H9 (cell line): Measurements from ENCODE around the gene DHRS7C. TPM values are rescaled to one million over a fixed set of nuclear protein-coding genes. Genes with fewer than 3 reads are reported as not detected.
A peak's percentile ranks its signal among the peaks of the same experiment; 100 is the strongest.

ENCODE experiments used
- DNase-seq: peaks from one replicate; pipeline ENCODE4 v3.0.0-alpha.2; 2017
- H2AFZ ChIP-seq: one replicate; pipeline ENCODE4 v1.6.1; 2013; ENCODE audit warnings: mild to moderate bottlenecking, low read length, control low read depth, moderate library complexity
- H2AK5ac ChIP-seq: 2 replicates; pipeline ENCODE4 v1.6.1; 2013; ENCODE audit warnings: low read length, control low read depth, mixed read lengths; ENCODE audit not compliant: insufficient read length
- H2BK120ac ChIP-seq: one replicate; pipeline ENCODE4 v1.6.1; 2013; ENCODE audit warnings: low read depth, mild to moderate bottlenecking, low read length, control low read depth, inconsistent platforms; ENCODE audit not compliant: poor library complexity, severe bottlenecking
- H2BK12ac ChIP-seq: 2 replicates; pipeline ENCODE4 v1.6.1; 2013; ENCODE audit warnings: low read length, control low read depth, mixed read lengths, low read depth; ENCODE audit not compliant: insufficient read length
- H2BK15ac ChIP-seq: 2 replicates; pipeline ENCODE4 v1.6.1; 2013; ENCODE audit warnings: low read depth, low read length, control low read depth
- H2BK20ac ChIP-seq: one replicate; pipeline ENCODE4 v1.6.1; 2013; ENCODE audit warnings: low read depth, mild to moderate bottlenecking, low read length, control low read depth, inconsistent platforms; ENCODE audit not compliant: poor library complexity, severe bottlenecking
- H2BK5ac ChIP-seq: 2 replicates; pipeline ENCODE4 v1.6.1; 2013; ENCODE audit warnings: low read length, control low read depth, mixed read lengths; ENCODE audit not compliant: insufficient read length
- H3K14ac ChIP-seq: 2 replicates; pipeline ENCODE4 v1.6.1; 2013; ENCODE audit warnings: low read length, control low read depth; ENCODE audit not compliant: insufficient read depth
- H3K18ac ChIP-seq: 2 replicates; pipeline ENCODE4 v1.6.1; 2013; ENCODE audit warnings: low read depth, mild to moderate bottlenecking, mixed read lengths, low read length, control low read depth; ENCODE audit not compliant: insufficient read length
- H3K23ac ChIP-seq: 2 replicates; pipeline ENCODE4 v1.6.1; 2013; ENCODE audit warnings: low read length, control low read depth, mixed read lengths, low read depth; ENCODE audit not compliant: insufficient read length
- H3K23me2 ChIP-seq: 2 replicates; pipeline ENCODE4 v1.6.1; 2013; ENCODE audit warnings: low read depth, mild to moderate bottlenecking, mixed read lengths, low read length, control low read depth; ENCODE audit not compliant: insufficient read length, poor library complexity, severe bottlenecking
- H3K27ac ChIP-seq: 2 replicates; pipeline ENCODE4 v1.5.1; 2013; ENCODE audit warnings: low read length, control low read depth, mixed read lengths, low read depth; ENCODE audit not compliant: insufficient read length
- H3K27me3 ChIP-seq: 2 replicates; pipeline ENCODE4 v1.6.1; 2013; ENCODE audit warnings: low read length, control low read depth, inconsistent platforms; ENCODE audit not compliant: insufficient read depth
- H3K4ac ChIP-seq: 2 replicates; pipeline ENCODE4 v1.6.1; 2013; ENCODE audit warnings: low read depth, mild to moderate bottlenecking, control low read depth, inconsistent platforms, low read length, moderate library complexity
- H3K4me1 ChIP-seq: 2 replicates; pipeline ENCODE4 v1.6.1; 2013; ENCODE audit warnings: low read length, control low read depth, inconsistent platforms; ENCODE audit not compliant: insufficient read depth
- H3K4me2 ChIP-seq: 2 replicates; pipeline ENCODE4 v1.6.1; 2013; ENCODE audit warnings: low read length, control low read depth, mixed read lengths; ENCODE audit not compliant: insufficient read length, insufficient read depth
- H3K56ac ChIP-seq: 2 replicates; pipeline ENCODE4 v1.6.1; 2013; ENCODE audit warnings: low read depth, mild to moderate bottlenecking, mixed read lengths, low read length, control low read depth; ENCODE audit not compliant: insufficient read length
- H3K79me1 ChIP-seq: 2 replicates; pipeline ENCODE4 v1.6.1; 2013; ENCODE audit warnings: low read depth, mild to moderate bottlenecking, moderate library complexity, low read length, control low read depth, inconsistent platforms; ENCODE audit not compliant: insufficient read depth, poor library complexity, severe bottlenecking
- H3K79me2 ChIP-seq: 2 replicates; pipeline ENCODE4 v1.6.1; 2013; ENCODE audit warnings: low read length, control low read depth, inconsistent platforms; ENCODE audit not compliant: insufficient read depth
- H3K9ac ChIP-seq: 2 replicates; pipeline ENCODE4 v1.6.1; 2013; ENCODE audit warnings: low read length, control low read depth, mixed read lengths; ENCODE audit not compliant: insufficient read length; ENCODE audit errors: extremely low read depth
- H3K9me3 ChIP-seq: one replicate; pipeline ENCODE4 v1.6.1; 2013; ENCODE audit warnings: low read depth, low read length, inconsistent platforms; ENCODE audit not compliant: control insufficient read depth
- H3T11ph ChIP-seq: one replicate; pipeline ENCODE4 v1.6.1; 2013; ENCODE audit warnings: mild to moderate bottlenecking, low read length, control low read depth, inconsistent platforms
- H4K20me1 ChIP-seq: one replicate; pipeline ENCODE4 v1.6.1; 2013; ENCODE audit not compliant: control insufficient read depth, insufficient read length, insufficient read depth
- H4K5ac ChIP-seq: 2 replicates; pipeline ENCODE4 v1.6.1; 2013; ENCODE audit warnings: low read depth, mild to moderate bottlenecking, mixed read lengths, low read length, control low read depth; ENCODE audit not compliant: insufficient read length
- H4K8ac ChIP-seq: replicated peaks from 2 replicates; pipeline ENCODE4 v1.6.1; 2013; ENCODE audit warnings: low read length, control low read depth, mixed read lengths, low read depth; ENCODE audit not compliant: insufficient read length
- H4K91ac ChIP-seq: 2 replicates; pipeline ENCODE4 v1.6.1; 2013; ENCODE audit warnings: low read depth, mild to moderate bottlenecking, moderate library complexity, mixed read lengths, low read length, control low read depth; ENCODE audit not compliant: insufficient read length
- H3K27ac Mint-ChIP-seq, 3 experiments: 2 replicates in 2 of 3; 3 replicates in 1 of 3; pipeline ENCODE4 v1.8.0; 2020 to 2021; ENCODE audit warnings: mixed read lengths in 3 of 3, mild to moderate bottlenecking in 1 of 3, moderate library complexity in 1 of 3
- H3K27me3 Mint-ChIP-seq: 2 replicates; pipeline ENCODE4 v1.8.0; 2021; ENCODE audit warnings: low read depth, mild to moderate bottlenecking, moderate library complexity, mixed read lengths
- H3K36me3 Mint-ChIP-seq, 3 experiments: 2 replicates in 2 of 3; 3 replicates in 1 of 3; pipeline ENCODE4 v1.8.0; 2020 to 2021; ENCODE audit warnings: low read depth in 3 of 3, mixed read lengths in 3 of 3; ENCODE audit not compliant: insufficient read depth in 1 of 3
- H3K4me1 Mint-ChIP-seq, 2 experiments: 2 replicates each; pipeline ENCODE4 v1.8.0; 2020; ENCODE audit warnings: mixed read lengths in 2 of 2
- H3K4me3 Mint-ChIP-seq, 2 experiments: 2 replicates in 1 of 2; 3 replicates in 1 of 2; pipeline ENCODE4 v1.8.0; 2020 to 2021; ENCODE audit warnings: mild to moderate bottlenecking in 2 of 2, mixed read lengths in 2 of 2, moderate library complexity in 1 of 2
- H3K9me3 Mint-ChIP-seq, 2 experiments: 2 replicates in 1 of 2; 3 replicates in 1 of 2; pipeline ENCODE4 v1.8.0; 2020; ENCODE audit warnings: mild to moderate bottlenecking in 2 of 2, mixed read lengths in 2 of 2, moderate library complexity in 1 of 2
- WGBS: extraction: QIAGEN DNeasy Blood & Tissue Kit; methylation state at CpG from one replicate; pipeline ENCODE4 v1.1.7; 2013; ENCODE audit warnings: missing lambda C conversion rate, low lambda C conversion rate, mixed read lengths; ENCODE audit not compliant: insufficient read length; ENCODE audit errors: extremely low coverage; 5-methylcytosine and 5-hydroxymethylcytosine counted together
- total RNA-seq: library from RNA; stranded (reverse); gene quantifications from 2 replicates; pipeline ENCODE4 v1.2.1, GENCODE V29; 2021
- TF ChIP-seq, protein P1 (sequence below): fragments of 200-600 bp; sonication (generic); conservative IDR thresholded peaks from 3 replicates; pipeline ENCODE4 v1.8.0; 2021; ENCODE audit warnings: antibody characterized with exemption, mild to moderate bottlenecking

DHRS7C gene
- total RNA-seq, 1 experiment from 2014 or later = not detected

DNA sequence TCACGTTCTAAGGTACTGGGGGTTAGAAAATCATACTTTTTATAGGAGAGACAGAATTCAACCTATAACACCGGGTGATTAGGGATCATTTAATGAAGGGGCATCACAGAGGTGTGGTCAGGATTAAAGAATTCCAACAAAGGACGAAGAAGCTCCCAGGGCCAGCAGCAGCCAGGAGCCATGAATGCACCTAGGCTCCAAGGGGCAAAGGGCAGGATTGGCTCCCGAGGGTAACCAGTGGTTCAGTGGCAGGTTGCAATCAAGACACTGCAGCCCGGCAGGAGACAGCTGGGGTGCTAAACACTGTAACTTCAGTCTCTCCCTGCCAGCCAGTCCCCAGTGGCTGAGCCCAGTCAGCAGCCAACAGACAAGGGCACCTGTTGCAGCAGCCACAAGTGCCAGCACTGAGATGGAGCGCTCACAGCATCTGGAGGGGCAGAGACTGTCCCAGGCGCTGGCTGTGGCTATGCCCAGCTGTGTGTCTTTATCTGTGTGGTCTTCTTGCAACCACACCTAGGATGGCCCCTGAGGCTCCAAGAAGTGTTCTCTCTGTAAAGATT lies 23.9 kb downstream of the DHRS7C start:
- no peaks in the 10 kb centered on the region for H4K20me1 ChIP-seq
- no peaks in the 10 kb centered on the region for H3K4me1 ChIP-seq
- H3K9me3 ChIP-seq = no peaks in the 10 kb centered on the region
- H3K27ac ChIP-seq = no peak overlapping the region
- peaks cover 2 to 4% of the 10 kb centered on the region in 2 experiments; a peak in 2 of 4 replicates for H3K4me1 Mint-ChIP-seq
- no peaks in the 10 kb centered on the region for H3K27me3 ChIP-seq
- no peak overlapping the region for H4K5ac ChIP-seq
- H2AK5ac ChIP-seq = no peak overlapping the region
- no peak overlapping the region for H3K56ac ChIP-seq
- H3K9me3 Mint-ChIP-seq = no peaks in the 10 kb centered on the region
- no peaks in the 10 kb centered on the region for H3K36me3 Mint-ChIP-seq
- H4K8ac ChIP-seq = no peak overlapping the region
- H3K4ac ChIP-seq = no peak overlapping the region
- H2BK120ac ChIP-seq = no peak overlapping the region
- no peak overlapping the region for H2BK12ac ChIP-seq
- no peaks in the 10 kb centered on the region for H3K79me1 ChIP-seq
- no peak overlapping the region for H3K4me2 ChIP-seq
- H3T11ph ChIP-seq = no peak overlapping the region
- no peak for DNase-seq
- WGBS = no CpG with 5 or more reads among the region's 7 CpGs
- H2BK15ac ChIP-seq = no peak overlapping the region
- H2BK20ac ChIP-seq = no peak overlapping the region
- H3K27ac Mint-ChIP-seq = no peak overlapping the region
- TF ChIP-seq, protein P1, sequence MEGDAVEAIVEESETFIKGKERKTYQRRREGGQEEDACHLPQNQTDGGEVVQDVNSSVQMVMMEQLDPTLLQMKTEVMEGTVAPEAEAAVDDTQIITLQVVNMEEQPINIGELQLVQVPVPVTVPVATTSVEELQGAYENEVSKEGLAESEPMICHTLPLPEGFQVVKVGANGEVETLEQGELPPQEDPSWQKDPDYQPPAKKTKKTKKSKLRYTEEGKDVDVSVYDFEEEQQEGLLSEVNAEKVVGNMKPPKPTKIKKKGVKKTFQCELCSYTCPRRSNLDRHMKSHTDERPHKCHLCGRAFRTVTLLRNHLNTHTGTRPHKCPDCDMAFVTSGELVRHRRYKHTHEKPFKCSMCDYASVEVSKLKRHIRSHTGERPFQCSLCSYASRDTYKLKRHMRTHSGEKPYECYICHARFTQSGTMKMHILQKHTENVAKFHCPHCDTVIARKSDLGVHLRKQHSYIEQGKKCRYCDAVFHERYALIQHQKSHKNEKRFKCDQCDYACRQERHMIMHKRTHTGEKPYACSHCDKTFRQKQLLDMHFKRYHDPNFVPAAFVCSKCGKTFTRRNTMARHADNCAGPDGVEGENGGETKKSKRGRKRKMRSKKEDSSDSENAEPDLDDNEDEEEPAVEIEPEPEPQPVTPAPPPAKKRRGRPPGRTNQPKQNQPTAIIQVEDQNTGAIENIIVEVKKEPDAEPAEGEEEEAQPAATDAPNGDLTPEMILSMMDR = no peak
- peak overlapping the region; percentile 59; the same call in 1 of the 2 replicates for H3K14ac ChIP-seq
- H3K4me3 Mint-ChIP-seq = no peak overlapping the region
- H2AFZ ChIP-seq = no peak overlapping the region
- no peaks in the 10 kb centered on the region for H3K23me2 ChIP-seq
- H3K79me2 ChIP-seq = no peaks in the 10 kb centered on the region
- no peak overlapping the region for H2BK5ac ChIP-seq
- H3K9ac ChIP-seq = no peak overlapping the region
- H3K27me3 Mint-ChIP-seq = peaks cover 9% of the 10 kb centered on the region
- H3K18ac ChIP-seq = no peak overlapping the region
- no peak overlapping the region for H3K23ac ChIP-seq
- H4K91ac ChIP-seq = no peak overlapping the region
